ENCODE measurements around the gene INO80B. TPM values are rescaled to one million over a fixed set of nuclear protein-coding genes. Genes with fewer than 3 reads are reported as not detected.

INO80B gene
- total and polyA plus RNA-seq, 4 experiments from 2014 or later: 4.6 to 82.8 (median 42.0) TPM

- Histone ChIP-seq H3K27ac (ENCODE audit: low read depth, low read length) (no peak overlapping the region), H3K4me3 (ENCODE audit: low read length in 2 of 2) (no peak overlapping the region), H3K36me3 (ENCODE audit: insufficient read depth, low read length) (no peaks in the 10 kb centered on the region), H3K27me3 (ENCODE audit: insufficient read depth, low read length) (no peaks in the 10 kb centered on the region), H3K4me1 (ENCODE audit: insufficient read depth, low read length) (peaks cover 17% of the 10 kb centered on the region), H3K9me3 (ENCODE audit: control insufficient read depth in 1 of 2, low read length in 2 of 2) (no peaks in the 10 kb centered on the region)
- peak overlapping the region in 5 of 8 donors; percentile 52 to 71 (median 59) for H3K4me3 Mint-ChIP-seq
- H3K27ac Mint-ChIP-seq: peak overlapping the region in 3 of 7 donors; percentile 29 to 79 (median 71)
- no peak for DNase-seq
- intact Hi-C loops (cut with micrococcal nuclease): no loop called here
- POLR2A ChIA-PET (ENCODE audit: partially characterized antibody): interaction anchor here (1.3 to 2.4 kb wide), 6 partner anchors 24 to 237 kb away, joined by 3 to 8 read pairs (median 4); partner anchors contain the start of genes AUP1, HTRA2, MOB1A and WBP1
- H3K4me1 Mint-ChIP-seq: peaks cover 9 to 26% (median 11%) of the 10 kb centered on the region in 4 donors
- no peaks in the 10 kb centered on the region for H3K9me3 Mint-ChIP-seq
- CTCF ChIA-PET (ENCODE audit: partially characterized antibody): interaction anchor here (0.9 to 1.1 kb wide), 2 partner anchors 25 to 116 kb away, joined by 3 to 4 read pairs; no protein-coding TSS in a partner anchor
- peaks cover 3 to 13% of the 10 kb centered on the region in 2 donors for H3K27me3 Mint-ChIP-seq
- no peaks in the 10 kb centered on the region for H3K36me3 Mint-ChIP-seq
Measured at GRCh38 chr2:74415762-74416395, 39.0 kb upstream of the INO80B start.

GRCh38 chr2:74416778-74417177 lies 38.1 kb upstream of the INO80B start:
- POLR2A ChIA-PET (ENCODE audit: partially characterized antibody): interaction anchor here (1.5 to 2.4 kb wide), 4 partner anchors 25 to 238 kb away, joined by 3 to 8 read pairs (median 4); partner anchors contain the start of genes MOB1A and WBP1
- no peak for DNase-seq
- H3K27me3 Mint-ChIP-seq: peaks cover 3 to 13% of the 10 kb centered on the region in 2 donors
- H3K4me1 ChIP-seq (ENCODE audit: insufficient read depth, low read length): peaks cover 21% of the 10 kb centered on the region
- intact Hi-C loops (cut with micrococcal nuclease): no loop called here
- no peaks in the 10 kb centered on the region for H3K36me3 ChIP-seq (ENCODE audit: insufficient read depth, low read length)
- H3K4me1 Mint-ChIP-seq: peaks cover 12 to 33% (median 17%) of the 10 kb centered on the region in 4 donors
- H3K27ac Mint-ChIP-seq: peak overlapping the region in 2 of 7 donors; percentile 6 to 57
- H3K4me3 ChIP-seq (ENCODE audit: low read length in 2 of 2): no peak overlapping the region
- peaks cover 0 to under 1% of the 10 kb centered on the region in 2 donors for H3K36me3 Mint-ChIP-seq
- H3K27me3 ChIP-seq (ENCODE audit: insufficient read depth, low read length): no peaks in the 10 kb centered on the region
- H3K27ac ChIP-seq (ENCODE audit: low read depth, low read length): no peak overlapping the region
- CTCF ChIA-PET (ENCODE audit: partially characterized antibody): no interaction called here
- no peaks in the 10 kb centered on the region for H3K9me3 Mint-ChIP-seq
- H3K9me3 ChIP-seq (ENCODE audit: control insufficient read depth in 1 of 2, low read length in 2 of 2): no peaks in the 10 kb centered on the region
- no peak overlapping the region for H3K4me3 Mint-ChIP-seq

- Mint-ChIP-seq H3K27me3 (peaks cover 3 to 13% of the 10 kb centered on the region in 2 donors), H3K9me3 (no peaks in the 10 kb centered on the region), H3K27ac (peak overlapping the region in 4 of 7 donors; percentile 6 to 65 (median 38)), H3K36me3 (peaks cover 0 to 3% of the 10 kb centered on the region in 2 donors), H3K4me1 (peaks cover 12 to 37% (median 19%) of the 10 kb centered on the region in 4 donors), H3K4me3 (peak overlapping the region in 1 of 8 donors; percentile 23)
- Histone ChIP-seq H3K4me1 (ENCODE audit: insufficient read depth, low read length) (peaks cover 23% of the 10 kb centered on the region), H3K4me3 (ENCODE audit: low read length in 2 of 2) (no peak overlapping the region), H3K27ac (ENCODE audit: low read depth, low read length) (no peak overlapping the region), H3K36me3 (ENCODE audit: insufficient read depth, low read length) (no peaks in the 10 kb centered on the region), H3K27me3 (ENCODE audit: insufficient read depth, low read length) (no peaks in the 10 kb centered on the region), H3K9me3 (ENCODE audit: control insufficient read depth in 1 of 2, low read length in 2 of 2) (no peaks in the 10 kb centered on the region)
- intact Hi-C loops (cut with micrococcal nuclease): no loop called here
- CTCF ChIA-PET (ENCODE audit: partially characterized antibody): no interaction called here
- POLR2A ChIA-PET (ENCODE audit: partially characterized antibody): interaction anchor here (2.4 kb wide), 1 partner anchor 41 kb away, joined by 8 read pairs; the partner anchor contains the start of gene WBP1
- no peak for DNase-seq
Measured at GRCh38 chr2:74417197-74417596, 37.7 kb upstream of the INO80B start.

- CTCF ChIA-PET (ENCODE audit: partially characterized antibody): interaction anchor here (1.3 to 1.4 kb wide), 3 partner anchors 26 to 114 kb away, joined by 3 to 5 read pairs (median 3); partner anchors contain the start of gene WBP1
Measured at GRCh38 chr2:74417763-74418162, 37.1 kb upstream of the INO80B start.

GRCh38 chr2:74418312-74418711 lies 36.6 kb upstream of the INO80B start:
- Mint-ChIP-seq H3K4me3 (no peak overlapping the region), H3K9me3 (no peaks in the 10 kb centered on the region), H3K36me3 (peaks cover 0 to 3% of the 10 kb centered on the region in 2 donors), H3K4me1 (peaks cover 15 to 44% (median 23%) of the 10 kb centered on the region in 4 donors), H3K27ac (no peak overlapping the region), H3K27me3 (peaks cover 2 to 3% of the 10 kb centered on the region in 2 donors)
- DNase-seq: no peak
- H3K27me3 ChIP-seq (ENCODE audit: insufficient read depth, low read length): no peaks in the 10 kb centered on the region
- H3K4me1 ChIP-seq (ENCODE audit: insufficient read depth, low read length): peaks cover 25% of the 10 kb centered on the region
- H3K4me3 ChIP-seq (ENCODE audit: low read length in 2 of 2): no peak overlapping the region
- ChIA-PET POLR2A (ENCODE audit: partially characterized antibody) (interaction anchor here (0.7 kb wide), 1 partner anchor 40 kb away, joined by 3 read pairs; the partner anchor contains the start of gene WBP1), CTCF (ENCODE audit: partially characterized antibody) (interaction anchor here (1.3 to 1.4 kb wide), 3 partner anchors 27 to 114 kb away, joined by 3 to 5 read pairs (median 3); partner anchors contain the start of gene WBP1)
- intact Hi-C loops (cut with micrococcal nuclease): no loop called here
- no peak overlapping the region for H3K27ac ChIP-seq (ENCODE audit: low read depth, low read length)
- no peaks in the 10 kb centered on the region for H3K9me3 ChIP-seq (ENCODE audit: control insufficient read depth in 1 of 2, low read length in 2 of 2)
- no peaks in the 10 kb centered on the region for H3K36me3 ChIP-seq (ENCODE audit: insufficient read depth, low read length)

More at GRCh38 chr2:74417763-74418162, 37.1 kb upstream of the INO80B start:
- intact Hi-C loops (cut with micrococcal nuclease): no loop called here
- Histone ChIP-seq H3K4me3 (ENCODE audit: low read length in 2 of 2) (no peak overlapping the region), H3K4me1 (ENCODE audit: insufficient read depth, low read length) (peaks cover 25% of the 10 kb centered on the region), H3K27ac (ENCODE audit: low read depth, low read length) (no peak overlapping the region), H3K36me3 (ENCODE audit: insufficient read depth, low read length) (no peaks in the 10 kb centered on the region), H3K27me3 (ENCODE audit: insufficient read depth, low read length) (no peaks in the 10 kb centered on the region), H3K9me3 (ENCODE audit: control insufficient read depth in 1 of 2, low read length in 2 of 2) (no peaks in the 10 kb centered on the region)
- peak overlapping the region in 1 of 8 donors; percentile 41 for H3K4me3 Mint-ChIP-seq
- no peaks in the 10 kb centered on the region for H3K9me3 Mint-ChIP-seq
- no peak for DNase-seq
- H3K27ac Mint-ChIP-seq: peak overlapping the region in 1 of 7 donors; percentile 18
- H3K27me3 Mint-ChIP-seq: peaks cover 3 to 8% of the 10 kb centered on the region in 2 donors
- POLR2A ChIA-PET (ENCODE audit: partially characterized antibody): interaction anchor here (0.7 kb wide), 1 partner anchor 41 kb away, joined by 3 read pairs; the partner anchor contains the start of gene WBP1
- peaks cover 14 to 43% (median 22%) of the 10 kb centered on the region in 4 donors for H3K4me1 Mint-ChIP-seq
- H3K36me3 Mint-ChIP-seq: peaks cover 0 to 3% of the 10 kb centered on the region in 2 donors

GRCh38 chr2:74419345-74419744 lies 35.5 kb upstream of the INO80B start:
- peaks cover 0 to 3% of the 10 kb centered on the region in 2 donors for H3K36me3 Mint-ChIP-seq
- Histone ChIP-seq H3K27ac (ENCODE audit: low read depth, low read length) (no peak overlapping the region), H3K4me1 (ENCODE audit: insufficient read depth, low read length) (peaks cover 25% of the 10 kb centered on the region), H3K36me3 (ENCODE audit: insufficient read depth, low read length) (no peaks in the 10 kb centered on the region), H3K27me3 (ENCODE audit: insufficient read depth, low read length) (no peaks in the 10 kb centered on the region), H3K9me3 (ENCODE audit: control insufficient read depth in 1 of 2, low read length in 2 of 2) (no peaks in the 10 kb centered on the region), H3K4me3 (ENCODE audit: low read length in 2 of 2) (no peak overlapping the region)
- H3K4me3 Mint-ChIP-seq: no peak overlapping the region
- intact Hi-C loops (cut with micrococcal nuclease): no loop called here
- peaks cover 0 to 1% of the 10 kb centered on the region in 2 donors for H3K27me3 Mint-ChIP-seq
- ChIA-PET POLR2A (ENCODE audit: partially characterized antibody) (interaction anchor here (4.7 kb wide), 1 partner anchor 28 kb away, joined by 34 read pairs; no protein-coding TSS in a partner anchor), CTCF (ENCODE audit: partially characterized antibody) (no interaction called here)
- H3K4me1 Mint-ChIP-seq: peaks cover 13 to 42% (median 22%) of the 10 kb centered on the region in 4 donors
- DNase-seq: no peak
- H3K27ac Mint-ChIP-seq: no peak overlapping the region
- H3K9me3 Mint-ChIP-seq: no peaks in the 10 kb centered on the region

- H3K4me1 Mint-ChIP-seq: peaks cover 13 to 39% (median 22%) of the 10 kb centered on the region in 4 donors
- intact Hi-C loops (cut with micrococcal nuclease): no loop called here
Measured at GRCh38 chr2:74420006-74420405, 34.9 kb upstream of the INO80B start.

More at GRCh38 chr2:74420006-74420405, 34.9 kb upstream of the INO80B start:
- Mint-ChIP-seq H3K9me3 (no peaks in the 10 kb centered on the region), H3K27ac (peak overlapping the region; percentile 70 to 100 (median 99)), H3K27me3 (no peaks in the 10 kb centered on the region), H3K36me3 (peaks cover 3 to 5% of the 10 kb centered on the region in 2 donors), H3K4me3 (peak overlapping the region; percentile 6 to 98 (median 52))
- Histone ChIP-seq H3K27me3 (ENCODE audit: insufficient read depth, low read length) (no peaks in the 10 kb centered on the region), H3K27ac (ENCODE audit: low read depth, low read length) (no peak overlapping the region), H3K4me1 (ENCODE audit: insufficient read depth, low read length) (peaks cover 19% of the 10 kb centered on the region), H3K36me3 (ENCODE audit: insufficient read depth, low read length) (no peaks in the 10 kb centered on the region), H3K4me3 (ENCODE audit: low read length in 2 of 2) (no peak overlapping the region), H3K9me3 (ENCODE audit: control insufficient read depth in 1 of 2, low read length in 2 of 2) (no peaks in the 10 kb centered on the region)
- CTCF ChIA-PET (ENCODE audit: partially characterized antibody): interaction anchor here (1.5 to 2.2 kb wide), 2 partner anchors 35 to 112 kb away, joined by 5 read pairs; partner anchors contain the start of gene INO80B
- POLR2A ChIA-PET (ENCODE audit: partially characterized antibody): interaction anchor here (2.0 to 4.7 kb wide), 3 partner anchors 29 to 63 kb away, joined by 19 to 72 read pairs (median 34); partner anchors contain the start of genes CCDC142, INO80B, TTC31 and WBP1
- DNase-seq: no peak
